D721Med (cell line): ENCODE measurements around the gene MLANA.

Experiments used
- DNase-seq: peaks from one replicate; pipeline ENCODE4 v3.0.0; 2011; ENCODE audit warnings: low spot score; ENCODE audit not compliant: insufficient read length
- FAIRE-seq: peaks from 2 replicates; lab custom pipeline; 2011; peaks lifted over from hg19 to GRCh38; lab: Jason Lieb, UNC
- CTCF ChIP-seq: IDR thresholded peaks from 2 replicates; pipeline ENCODE4 v1.5.1; 2012; ENCODE audit warnings: mild to moderate bottlenecking, control low read depth; ENCODE audit not compliant: insufficient read depth; ENCODE audit errors: missing control alignments

Gene MLANA

GRCh38 chr9:5857928-5858327 is 32.8 kb upstream of the MLANA start:
- no peak for TF ChIP-seq CTCF
- FAIRE-seq (no peak), DNase-seq (no peak)

- FAIRE-seq (no peak), DNase-seq (no peak)
- no peak for TF ChIP-seq CTCF
Observed at GRCh38 chr9:5858833-5859232, 31.9 kb upstream of the MLANA start.

- no peak for TF ChIP-seq CTCF
- DNase-seq (no peak), FAIRE-seq (no peak)
Observed at GRCh38 chr9:5863092-5863746, 27.5 kb upstream of the MLANA start.

GRCh38 chr9:5864446-5864845 is 26.2 kb upstream of the MLANA start:
- FAIRE-seq = no peak
- no peak for DNase-seq
- TF ChIP-seq CTCF = no peak

GRCh38 chr9:5866272-5866671 is 24.4 kb upstream of the MLANA start:
- DNase-seq (no peak), FAIRE-seq (no peak)
- no peak for TF ChIP-seq CTCF

GRCh38 chr9:5866685-5867084 is 24.0 kb upstream of the MLANA start:
- TF ChIP-seq CTCF = no peak
- FAIRE-seq (no peak), DNase-seq (no peak)

- DNase-seq = no peak
- no peak for TF ChIP-seq CTCF
- FAIRE-seq = no peak
Observed at GRCh38 chr9:5868235-5868634, 22.5 kb upstream of the MLANA start.
